ENCODE measurements around the gene POMT2.
"Not testable (repeated sequence)": the region's sequence is repeated elsewhere in the genome, so short reads cannot be mapped to it uniquely, and the experiment has no call there.

Gene POMT2

DNA sequence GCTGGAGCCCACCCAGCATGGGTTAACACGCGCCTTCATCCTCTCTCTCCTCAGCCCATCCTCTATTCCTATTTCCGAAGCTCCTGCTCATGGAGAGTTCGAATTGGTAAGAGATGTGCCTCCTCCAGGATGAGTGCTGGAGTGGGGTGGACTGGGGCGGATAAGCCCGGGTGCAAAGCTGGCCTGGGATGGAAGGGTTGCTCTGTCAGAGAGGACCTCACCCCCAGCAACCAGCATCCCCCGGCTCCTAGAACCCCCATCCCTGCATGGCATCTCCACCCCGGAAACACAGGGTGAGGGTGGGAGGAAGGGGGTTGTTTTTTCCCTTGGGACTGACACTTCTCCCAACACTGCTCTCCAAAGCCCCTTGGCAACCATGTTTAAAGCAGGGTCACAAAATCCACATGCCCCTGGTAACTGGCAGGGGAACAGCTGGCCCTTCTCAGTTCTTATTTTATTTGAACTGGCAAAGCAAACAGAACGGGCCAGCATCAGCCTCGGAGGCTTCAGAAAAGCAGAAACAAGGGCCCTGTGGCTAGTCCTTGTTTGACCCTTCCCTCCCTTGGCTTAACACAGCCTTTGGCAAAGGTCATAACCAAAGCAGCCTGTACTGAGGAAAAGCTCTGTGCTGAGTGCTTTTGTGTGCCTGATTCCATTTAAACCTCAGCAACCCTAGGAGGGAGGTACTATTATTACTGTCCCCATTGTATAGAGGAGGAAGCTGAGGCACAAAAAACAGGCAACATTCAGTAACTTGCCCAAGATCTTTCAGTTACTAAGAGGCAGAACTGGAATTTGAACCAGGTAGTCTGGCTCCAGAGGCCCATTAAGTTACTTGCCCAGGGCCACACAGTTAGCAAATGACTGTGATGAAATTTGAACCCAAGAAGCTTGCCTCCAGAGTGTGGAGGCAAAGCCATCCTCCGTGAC lies 4.4 kb upstream of the POMT2 start:
- no peak for DNase-seq

DNA sequence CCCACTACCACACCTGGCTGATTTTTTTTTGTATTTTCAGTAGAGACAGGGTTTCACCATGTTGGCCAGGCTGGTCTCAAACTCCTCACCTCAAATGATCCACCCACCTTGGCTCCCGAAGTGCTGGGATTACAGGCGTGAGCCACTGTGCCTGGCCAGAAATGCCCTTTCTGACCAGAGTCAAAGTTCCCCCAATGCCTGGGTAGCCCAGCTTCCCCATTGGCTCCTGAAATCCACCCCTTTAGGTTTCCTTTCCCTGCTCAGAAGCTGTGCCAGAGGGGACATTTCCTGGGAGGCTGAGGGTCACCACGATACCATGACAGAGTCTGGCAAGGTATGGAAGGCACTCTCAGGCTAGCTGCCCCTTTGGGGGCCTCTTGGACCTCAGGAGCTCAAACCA lies 3.6 kb upstream of the POMT2 start:
- no peak for DNase-seq

- no peak for DNase-seq
Measured at GRCh38 chr14:77323571-77323970, 2.9 kb upstream of the POMT2 start.

GRCh38 chr14:77322951-77323350 lies 2.3 kb upstream of the POMT2 start:
- no peak for DNase-seq

DNA sequence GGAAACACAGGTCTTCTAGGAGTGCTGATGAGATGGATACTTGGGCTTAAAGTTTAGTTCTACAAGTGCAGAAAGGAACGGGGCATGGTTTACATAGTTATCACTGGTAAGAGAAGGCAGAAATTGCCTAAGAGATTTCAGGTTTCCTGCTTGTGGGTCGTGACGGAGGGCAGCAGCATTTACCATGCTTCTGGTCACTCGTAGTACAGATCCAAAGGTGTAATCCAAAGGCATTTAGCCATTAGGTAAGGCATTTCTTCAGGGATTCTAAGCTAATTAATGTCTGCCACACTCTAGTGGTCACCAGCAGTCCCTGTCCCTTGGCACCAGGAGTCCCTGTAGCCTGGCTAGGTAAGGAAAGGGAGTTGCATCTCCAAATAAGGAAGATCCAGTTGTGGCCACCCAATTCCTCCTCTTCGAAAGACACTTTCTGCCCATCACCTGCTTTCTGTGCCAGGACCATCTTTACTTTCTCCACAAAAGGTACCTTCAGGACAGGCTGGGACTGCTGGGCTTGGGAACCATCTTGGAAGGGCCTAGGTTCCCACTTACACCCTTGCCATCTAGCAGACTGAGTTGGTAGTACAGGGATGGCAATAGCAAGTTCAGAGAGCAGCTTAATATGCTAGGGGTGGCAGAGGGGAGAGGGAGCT lies 1.7 kb upstream of the POMT2 start:
- DNase-seq, result no peak

DNA sequence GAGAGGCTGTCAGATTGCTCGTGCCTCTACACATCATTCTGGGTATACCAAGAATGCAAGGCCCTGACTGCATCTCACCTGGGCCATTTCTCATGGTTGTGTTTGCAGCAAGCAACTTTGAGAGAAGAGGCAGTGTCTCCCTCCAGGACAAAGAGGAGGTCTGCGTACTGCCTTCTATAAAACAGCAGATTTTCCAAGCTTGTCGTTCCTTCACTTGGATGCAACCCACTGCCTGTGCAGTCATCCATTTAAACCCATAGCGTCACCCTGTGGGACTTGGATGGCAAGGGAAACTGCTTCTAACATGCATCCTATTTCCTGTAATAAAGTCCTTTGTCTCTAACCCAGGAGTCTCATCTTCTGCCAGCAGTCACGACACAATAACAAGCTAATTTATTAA lies 1.3 kb downstream of the POMT2 start:
- DNase-seq, result no peak

GRCh38 chr14:77318756-77319155 lies 1.9 kb downstream of the POMT2 start:
- not testable (repeated sequence) for DNase-seq

DNA sequence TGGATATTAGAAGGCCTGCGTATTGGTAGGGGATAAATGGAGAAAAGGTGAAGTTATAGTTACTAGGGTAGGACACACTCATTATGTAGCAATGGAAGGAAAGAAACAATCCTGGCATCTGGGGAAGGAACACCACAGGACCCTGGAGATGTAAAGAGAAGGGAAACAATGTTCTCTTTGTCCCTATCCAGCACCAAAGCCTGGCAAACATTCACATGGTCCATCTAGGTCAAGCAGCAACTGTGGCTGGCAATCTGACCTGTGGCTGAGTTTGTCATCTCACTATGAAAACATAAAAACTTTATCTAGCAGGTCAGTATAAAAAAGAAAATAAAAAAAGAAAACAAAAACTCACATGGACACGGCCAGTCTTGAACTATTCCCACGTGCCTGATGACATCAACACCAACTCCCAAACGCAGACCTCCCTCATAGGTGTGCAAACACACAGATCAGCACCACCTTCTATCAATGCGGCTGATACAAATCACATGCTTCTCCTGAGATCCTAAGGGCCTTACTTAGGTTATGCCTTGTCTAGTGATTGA lies 2.6 kb downstream of the POMT2 start:
- DNase-seq, result no peak

GRCh38 chr14:77316872-77317301 lies 3.8 kb downstream of the POMT2 start:
- no peak for DNase-seq

DNA sequence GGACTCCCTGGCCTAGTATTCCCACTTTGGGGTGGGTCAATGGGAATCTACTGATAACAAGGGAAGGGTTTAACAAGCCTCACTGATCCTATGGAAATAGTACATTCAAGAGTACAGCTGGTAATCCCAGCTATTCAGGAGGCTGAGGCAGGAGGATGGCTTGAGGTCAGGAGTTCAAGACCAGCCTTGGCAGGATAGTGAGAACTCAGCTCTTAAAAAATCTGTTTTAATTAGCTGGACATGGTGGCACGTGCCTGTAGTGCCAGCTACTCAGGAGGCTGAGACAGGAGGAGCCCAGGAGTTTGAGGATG lies 4.5 kb downstream of the POMT2 start:
- no peak for DNase-seq

DNA sequence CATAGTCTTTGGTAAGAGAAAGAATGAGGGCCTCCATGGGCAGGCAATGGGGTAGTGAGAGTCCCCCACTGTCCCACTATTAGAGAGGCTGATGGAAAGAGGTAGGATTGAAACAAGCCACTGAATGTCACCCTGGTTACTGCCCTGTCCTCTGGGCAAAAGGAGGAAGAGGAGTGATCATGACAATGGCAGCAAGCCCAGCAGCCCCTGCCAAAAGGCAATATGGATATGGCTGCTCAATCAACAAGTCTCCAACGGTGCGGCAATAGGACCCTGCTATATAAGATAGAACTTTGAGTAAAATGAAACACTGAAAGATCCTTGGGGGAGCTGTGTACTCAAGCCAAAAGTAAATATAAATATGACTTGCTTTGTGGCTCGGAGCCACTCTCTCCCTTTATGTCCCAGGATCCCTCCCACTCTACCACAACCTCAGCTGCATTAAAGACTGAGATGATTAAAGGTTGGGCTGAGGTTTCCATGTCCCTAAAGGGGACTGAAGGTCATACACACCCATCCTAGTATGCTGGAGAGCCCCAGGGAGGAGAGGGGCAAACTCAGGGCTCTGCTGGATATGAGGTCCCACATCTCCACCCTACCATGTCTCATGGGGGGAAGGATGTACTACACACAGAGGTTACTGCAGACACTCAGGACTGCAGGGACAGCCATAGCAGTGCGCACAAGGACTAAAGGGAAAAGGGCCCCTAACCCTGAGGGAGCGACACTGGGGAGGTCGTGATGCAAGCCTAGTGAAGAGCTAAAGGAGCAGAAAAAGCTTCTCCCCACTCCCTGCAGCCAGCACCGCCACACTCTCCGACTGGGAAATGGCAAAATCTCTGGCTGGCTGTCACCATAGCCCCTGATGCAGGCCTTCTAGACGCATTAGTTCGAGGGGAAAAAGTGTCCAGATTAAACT lies 5.9 kb downstream of the POMT2 start:
- no peak for DNase-seq

- no peak for DNase-seq
Measured at GRCh38 chr14:77314043-77314442, 6.6 kb downstream of the POMT2 start.

DNA sequence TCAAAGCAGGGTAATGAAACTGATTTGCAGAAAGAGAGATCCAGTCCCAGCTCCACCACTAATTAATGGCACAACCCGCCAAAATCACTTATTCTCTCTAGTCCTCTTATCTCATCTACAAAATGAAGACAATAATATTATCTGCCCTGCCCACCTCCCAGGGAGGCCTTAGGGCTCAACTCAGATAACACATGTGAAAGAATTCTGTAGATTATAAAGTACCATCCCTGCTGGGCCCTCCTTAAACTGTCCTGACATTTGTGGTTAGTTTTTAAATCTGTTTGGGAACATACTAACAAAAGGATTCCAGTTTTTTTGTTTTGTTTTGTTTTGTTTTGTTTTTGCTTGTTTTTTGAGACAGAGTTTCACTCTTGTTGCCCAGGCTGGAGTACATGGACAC lies 7.3 kb downstream of the POMT2 start:
- DNase-seq, result no peak

DNA sequence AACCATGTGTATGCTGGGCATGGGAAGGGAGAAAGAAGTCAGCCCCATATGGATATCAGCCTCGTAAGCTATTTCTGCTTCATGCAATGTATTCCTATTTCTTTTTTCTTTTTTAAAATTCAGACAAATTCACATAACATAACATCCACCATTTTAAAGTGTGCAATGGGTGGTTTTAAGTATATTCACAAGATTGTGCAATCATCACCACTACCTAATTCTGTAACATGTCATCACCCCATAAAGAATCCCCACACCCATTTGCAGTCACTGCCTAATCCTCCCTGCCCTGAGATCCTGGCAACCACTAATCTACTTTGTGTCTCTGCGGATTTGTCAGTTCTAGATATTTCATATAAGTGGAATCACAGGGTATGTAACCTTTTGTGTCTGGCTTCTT lies 9.5 kb downstream of the POMT2 start:
- no peak for DNase-seq

- DNase-seq, result no peak
Measured at GRCh38 chr14:77310026-77310425, 10.7 kb downstream of the POMT2 start.

DNA sequence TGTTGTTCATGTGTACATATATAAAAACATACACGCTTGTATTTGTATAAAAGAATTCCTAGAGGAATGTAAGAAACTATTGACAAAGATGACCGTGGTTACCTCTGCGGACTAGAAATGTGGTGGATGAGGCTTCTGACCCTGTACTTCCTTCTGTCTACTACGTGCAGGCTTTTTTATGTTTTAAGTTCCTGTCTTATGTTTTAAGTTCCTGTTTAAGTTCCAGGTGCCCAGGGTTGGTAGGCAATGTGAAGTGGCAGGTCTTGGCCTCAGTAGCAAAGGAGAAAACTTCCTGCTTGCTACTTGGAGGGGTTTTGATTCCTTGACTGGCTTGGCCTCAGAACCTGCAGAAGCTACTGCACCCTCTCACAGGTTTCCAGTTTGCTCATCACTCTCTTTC lies 11.6 kb downstream of the POMT2 start:
- no peak for DNase-seq

DNA sequence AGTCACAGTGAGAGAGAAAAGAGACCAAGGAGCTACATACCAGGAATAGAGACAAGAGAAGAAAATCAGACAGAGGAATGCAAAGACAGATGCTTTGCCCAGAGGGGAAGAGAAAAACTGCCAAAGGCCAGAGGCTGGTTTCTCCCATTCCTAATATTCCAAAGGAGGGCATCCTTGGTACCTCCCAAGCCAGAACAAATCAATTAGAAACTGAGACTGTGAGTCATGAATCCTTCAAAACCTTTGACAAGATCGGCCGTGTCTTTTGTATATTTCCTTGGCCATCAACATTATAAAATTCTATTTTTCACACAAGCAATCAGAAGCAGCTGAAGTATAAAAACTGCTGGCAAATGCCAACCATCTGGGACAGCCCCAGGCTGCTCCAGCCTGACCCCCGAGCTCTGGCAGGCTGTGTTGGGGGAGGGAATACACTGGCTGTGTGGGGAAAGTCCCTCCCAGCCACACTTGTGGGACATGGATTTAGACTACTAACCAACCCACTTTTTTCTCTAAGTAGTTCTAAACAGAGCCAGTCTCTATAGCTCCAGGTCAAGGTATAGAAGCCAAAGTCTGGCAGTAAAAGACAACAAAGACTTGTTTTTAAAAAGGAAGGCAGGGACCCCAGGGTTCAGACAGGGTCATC lies 13.7 kb downstream of the POMT2 start:
- no peak for DNase-seq

- DNase-seq, result no peak
Measured at GRCh38 chr14:77306416-77306815, 14.3 kb downstream of the POMT2 start.

GRCh38 chr14:77305696-77306095 lies 15.0 kb downstream of the POMT2 start:
- no peak for DNase-seq

DNA sequence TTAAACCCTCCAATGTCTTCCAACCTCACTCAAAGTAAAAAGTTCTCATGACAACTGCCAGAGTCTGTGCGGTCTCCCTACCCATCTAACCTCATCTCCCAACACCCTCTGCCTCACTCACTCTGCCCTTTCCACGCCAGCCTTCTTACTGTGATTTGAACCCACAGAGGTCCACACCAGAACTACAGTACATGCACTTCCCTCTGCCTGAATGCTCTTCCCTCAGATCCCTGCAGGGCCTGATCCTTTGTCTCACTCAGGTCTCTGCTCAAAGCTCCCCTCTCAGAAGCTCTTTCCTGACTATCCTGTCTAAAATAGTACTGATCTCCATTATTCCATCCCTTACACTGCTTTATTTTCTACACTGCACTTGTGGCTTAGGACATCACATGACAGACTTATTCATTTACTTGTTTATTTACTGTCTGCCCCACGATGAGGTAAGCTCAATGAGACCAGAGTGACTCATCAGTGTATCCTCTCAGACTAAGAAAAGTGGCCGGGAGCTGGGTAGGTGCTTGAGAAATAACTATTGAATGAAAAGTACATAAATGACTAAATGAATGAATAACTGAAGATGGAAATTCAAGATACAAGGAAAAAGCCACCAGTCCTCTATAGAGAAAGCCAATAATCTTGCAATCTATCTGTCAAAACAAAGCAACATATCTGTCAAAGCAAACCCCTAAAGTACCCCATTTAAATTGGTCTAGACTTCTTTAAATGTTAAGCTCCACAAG lies 17.1 kb downstream of the POMT2 start:
- no peak for DNase-seq

DNA sequence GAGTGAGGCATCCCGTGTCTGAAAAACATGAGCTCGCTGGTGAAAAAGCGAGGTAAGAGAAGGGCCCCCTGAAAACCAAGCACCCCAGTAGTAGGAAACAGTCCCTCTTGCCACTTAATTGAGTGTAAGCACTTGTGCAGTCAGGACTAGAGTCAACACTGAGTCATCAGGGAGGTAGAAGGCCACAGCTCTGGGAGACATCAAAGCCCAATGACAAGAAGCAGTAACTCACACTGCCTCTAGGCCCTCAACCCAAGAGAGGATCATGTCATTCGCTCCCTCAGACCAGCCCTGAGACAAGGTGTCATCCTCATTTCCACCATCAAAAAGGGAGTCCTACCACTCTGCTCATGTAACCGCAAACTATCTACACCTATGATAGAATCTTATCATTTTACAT lies 17.8 kb downstream of the POMT2 start:
- no peak for DNase-seq

DNA sequence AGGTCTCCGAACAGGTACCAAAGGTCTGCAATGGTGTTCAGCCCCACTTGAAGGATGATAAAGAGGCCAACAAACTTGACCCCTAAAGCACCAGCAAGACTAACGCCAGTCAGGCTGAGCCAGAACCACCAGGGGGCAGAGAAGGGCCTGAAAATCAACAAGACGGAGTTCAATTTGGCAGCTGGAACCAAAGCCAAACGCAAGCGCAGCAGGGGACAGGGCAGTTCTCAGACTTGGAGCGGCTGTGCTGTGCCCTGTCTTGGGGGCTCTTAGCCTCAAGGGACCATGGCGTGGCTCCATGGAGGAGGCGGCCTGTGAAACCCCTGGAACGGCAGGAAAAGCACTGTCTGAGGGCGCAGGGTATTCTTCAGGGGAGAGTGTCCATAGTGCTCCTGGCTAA lies 19.6 kb downstream of the POMT2 start:
- no peak for DNase-seq

Measured in NCI-H1417 treated with DMSO at 0.1 percent for 48 hours (cell line).